ENCODE measurements around the gene SF1.
A peak's percentile ranks its signal among the peaks of the same experiment; 100 is the strongest.

Gene SF1

GRCh38 chr11:64724863-64725532 is 53.3 kb downstream of the SF1 start:
- DNase-seq (ENCODE audit: low read depth in 3 of 3, low spot score in 1 of 3): no peak

DNA sequence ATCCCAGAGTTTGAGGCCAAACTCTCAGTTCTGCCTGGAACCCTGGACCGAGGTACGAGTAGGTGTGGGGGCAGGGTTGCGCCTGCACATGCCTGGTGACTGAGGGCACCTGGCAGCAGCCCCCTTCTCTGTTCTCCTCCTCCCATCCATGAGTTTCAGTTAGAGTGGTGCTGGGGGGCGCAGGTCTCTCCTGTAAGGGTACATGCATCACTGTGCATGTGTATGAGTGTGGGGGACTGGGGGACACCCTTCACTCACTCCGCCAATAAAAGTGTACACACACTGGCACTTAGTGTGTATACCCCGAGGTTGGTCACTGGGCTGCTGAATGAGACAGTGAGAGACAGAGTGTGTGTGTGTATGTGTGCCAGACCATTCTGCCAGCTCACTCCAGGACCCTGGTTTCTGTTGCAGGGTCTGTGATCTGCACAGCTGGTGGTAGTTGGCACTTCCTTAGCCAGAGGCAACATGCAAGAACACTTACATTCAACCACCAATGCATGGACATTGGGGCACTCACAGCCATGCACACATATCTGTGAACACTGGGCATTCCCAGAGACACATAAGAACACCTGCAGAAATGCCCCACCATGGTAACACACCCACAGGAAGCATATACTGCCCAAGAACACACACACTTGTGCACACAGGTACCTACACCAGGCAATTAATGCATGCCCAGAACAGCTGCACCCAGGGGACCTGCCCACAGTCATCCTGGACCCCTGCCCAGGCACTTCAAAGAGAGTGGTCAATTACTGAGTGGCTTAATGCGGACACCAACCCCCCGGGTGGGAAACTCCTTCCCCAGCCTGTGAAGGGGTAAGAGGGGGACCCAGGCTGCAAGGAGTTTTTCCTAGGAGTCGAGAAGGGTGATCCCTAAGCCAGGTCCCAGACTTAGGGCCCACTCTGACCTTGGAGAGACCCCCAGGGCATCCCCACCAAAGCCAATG is 54.2 kb downstream of the SF1 start:
- no peak for DNase-seq (ENCODE audit: low read depth in 3 of 3, low spot score in 1 of 3)

- peak; percentile 57 to 75 (median 72) for DNase-seq (ENCODE audit: low read depth in 3 of 3, low spot score in 1 of 3)
Observed at GRCh38 chr11:64723117-64723906, 55.0 kb downstream of the SF1 start, which contains the start of gene NRXN2. Gene NRXN2 (minus strand): TSS chr11:64723197. CDS start chr11:64713699, 9,498 bp downstream.

GRCh38 chr11:64722141-64723065 is 55.9 kb downstream of the SF1 start:
- DNase-seq (ENCODE audit: low read depth in 3 of 3, low spot score in 1 of 3): no peak

DNA sequence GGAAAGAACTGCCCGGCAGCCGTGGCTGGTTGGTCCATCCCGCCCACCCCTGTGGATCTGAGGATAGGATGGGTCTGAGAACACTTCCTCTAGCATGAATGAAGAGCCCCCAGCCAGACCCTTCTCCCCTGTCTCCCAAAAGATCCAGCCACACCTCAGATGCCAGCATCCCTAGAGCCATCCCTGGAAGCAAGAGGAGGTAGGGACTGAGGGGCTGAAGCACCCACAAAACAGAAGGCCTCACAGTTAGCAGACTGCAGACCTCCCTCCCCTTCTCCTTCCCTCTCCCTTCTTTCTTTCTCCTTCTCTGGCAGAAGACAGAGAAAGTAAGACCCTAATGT is 57.0 kb downstream of the SF1 start:
- no peak for DNase-seq (ENCODE audit: low read depth in 3 of 3, low spot score in 1 of 3)

DNA sequence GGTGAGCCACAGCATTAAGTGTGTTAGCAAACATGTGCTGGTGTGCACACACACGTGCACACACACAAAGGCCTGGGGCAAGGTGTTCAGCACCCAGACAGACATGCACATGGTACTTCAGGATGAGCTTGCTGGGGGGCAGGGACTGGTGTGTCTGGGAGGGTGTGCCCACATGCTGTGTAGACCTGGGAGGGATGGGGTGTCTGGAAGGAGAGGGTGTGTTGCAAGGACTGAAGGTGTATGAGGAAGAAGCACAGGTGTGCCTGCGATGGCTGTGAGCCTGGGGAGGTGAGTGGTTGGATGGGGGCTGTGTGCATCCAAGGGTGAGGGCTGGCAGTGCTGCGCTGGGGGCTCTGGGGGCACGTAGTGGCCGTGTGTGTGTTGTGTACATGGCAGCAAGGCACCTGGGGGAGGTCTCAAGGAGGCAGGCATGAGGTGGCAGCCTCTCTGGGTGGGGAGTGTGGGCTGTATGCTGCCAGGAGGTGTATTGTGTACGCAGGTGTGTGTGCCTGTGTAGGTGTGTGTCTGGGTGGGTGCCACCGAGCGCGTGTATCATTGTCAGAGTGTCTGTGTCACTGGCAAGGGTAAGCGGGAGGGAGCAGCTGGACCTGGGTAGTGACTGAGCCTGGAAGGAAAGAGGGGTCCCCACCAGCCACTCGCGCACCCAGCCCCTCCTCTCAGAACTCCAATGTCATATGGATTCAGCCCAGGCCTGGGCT is 57.5 kb downstream of the SF1 start:
- no peak for DNase-seq (ENCODE audit: low read depth in 3 of 3, low spot score in 1 of 3)

DNA sequence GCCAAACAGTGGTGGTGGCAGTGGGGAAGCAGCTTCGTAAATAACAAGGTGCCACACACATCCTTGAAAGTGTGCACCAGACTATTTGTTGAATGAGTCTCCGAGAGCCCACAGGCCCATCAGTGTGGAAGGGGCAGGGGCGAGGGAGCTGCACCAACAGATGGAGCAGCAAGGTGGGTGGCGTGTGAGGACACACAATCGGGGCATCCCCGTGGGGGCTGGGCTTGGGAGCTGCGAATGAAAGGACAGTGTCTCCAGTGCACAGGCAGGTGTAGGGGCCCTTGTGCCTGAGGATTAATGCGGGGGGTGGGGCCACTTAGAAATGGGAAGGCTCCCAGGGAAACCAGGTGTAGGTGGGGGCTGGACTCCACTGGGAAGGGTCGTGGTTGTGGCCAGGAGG is 58.2 kb downstream of the SF1 start:
- DNase-seq (ENCODE audit: low read depth in 3 of 3, low spot score in 1 of 3): no peak

DNA sequence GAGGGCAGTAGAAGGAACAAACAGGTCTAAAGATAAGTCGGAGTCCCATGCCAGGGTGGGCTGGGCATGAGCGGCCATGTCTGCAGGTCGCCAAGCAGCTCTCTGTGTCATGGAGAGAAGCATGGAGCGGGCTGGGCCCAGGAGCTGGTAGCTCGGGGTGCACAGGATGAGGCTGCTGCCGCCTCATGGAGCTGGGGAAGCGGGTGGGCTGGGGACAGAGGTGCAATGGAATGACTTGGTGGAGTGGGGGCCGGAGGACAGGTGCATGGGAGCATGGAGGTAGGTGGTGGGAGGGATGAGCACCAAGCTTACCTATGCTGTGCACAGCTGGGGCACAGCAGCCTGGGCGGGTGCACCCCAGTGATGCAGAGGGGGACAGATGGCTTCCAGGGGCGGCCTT is 58.9 kb downstream of the SF1 start:
- no peak for DNase-seq (ENCODE audit: low read depth in 3 of 3, low spot score in 1 of 3)

GRCh38 chr11:64718780-64719124 is 59.6 kb downstream of the SF1 start:
- no peak for DNase-seq (ENCODE audit: low read depth in 3 of 3, low spot score in 1 of 3)

GRCh38 chr11:64718084-64718779 is 60.1 kb downstream of the SF1 start:
- no peak for DNase-seq (ENCODE audit: low read depth in 3 of 3, low spot score in 1 of 3)

GRCh38 chr11:64717268-64717578 is 61.1 kb downstream of the SF1 start:
- DNase-seq (ENCODE audit: low read depth in 3 of 3, low spot score in 1 of 3): no peak

- DNase-seq (ENCODE audit: low read depth in 3 of 3, low spot score in 1 of 3): no peak
Observed at GRCh38 chr11:64716473-64717267, 61.7 kb downstream of the SF1 start.

GRCh38 chr11:64715756-64716472 is 62.4 kb downstream of the SF1 start:
- no peak for DNase-seq (ENCODE audit: low read depth in 3 of 3, low spot score in 1 of 3)

- no peak for DNase-seq (ENCODE audit: low read depth in 3 of 3, low spot score in 1 of 3)
Observed at GRCh38 chr11:64715110-64715509, 63.2 kb downstream of the SF1 start.

GRCh38 chr11:64714666-64715065 is 63.7 kb downstream of the SF1 start:
- DNase-seq (ENCODE audit: low read depth in 3 of 3, low spot score in 1 of 3): no peak
